Right lobe of liver (tissue), 4 donors: Measurements from ENCODE around the gene RAD23A.

ENCODE experiments used
- CTCF ChIP-seq, 4 donors: fragments of 200-600 bp in 3 of 4; fragments of 450-650 bp in 1 of 4; IDR thresholded peaks; one replicate each; pipeline versions ENCODE4 v1.5.1 to v1.8.0; 2016 to 2022; ENCODE audit warnings: antibody characterized with exemption in 4 of 4, mild to moderate bottlenecking in 2 of 4
- POLR2A ChIP-seq: fragments of 450-650 bp; IDR thresholded peaks from one replicate; pipeline ENCODE4 v1.6.1; 2017; ENCODE audit warnings: antibody characterized with exemption, mild to moderate bottlenecking
- donor health status: DM: no; HTN: no; CAD: no.
- donor health status: DM: no; HTN: no; CAD: no.
- donor health status: DM: no; HTN: yes; CAD: no.

- TF ChIP-seq CTCF (IDR thresholded peaks at IDR 0.05) (no peak), POLR2A (no peak)
These were observed 45.7 kb upstream of the RAD23A start for GRCh38 chr19:12899891-12900518.
